ENCODE data around the gene HS3ST5.

DNA sequence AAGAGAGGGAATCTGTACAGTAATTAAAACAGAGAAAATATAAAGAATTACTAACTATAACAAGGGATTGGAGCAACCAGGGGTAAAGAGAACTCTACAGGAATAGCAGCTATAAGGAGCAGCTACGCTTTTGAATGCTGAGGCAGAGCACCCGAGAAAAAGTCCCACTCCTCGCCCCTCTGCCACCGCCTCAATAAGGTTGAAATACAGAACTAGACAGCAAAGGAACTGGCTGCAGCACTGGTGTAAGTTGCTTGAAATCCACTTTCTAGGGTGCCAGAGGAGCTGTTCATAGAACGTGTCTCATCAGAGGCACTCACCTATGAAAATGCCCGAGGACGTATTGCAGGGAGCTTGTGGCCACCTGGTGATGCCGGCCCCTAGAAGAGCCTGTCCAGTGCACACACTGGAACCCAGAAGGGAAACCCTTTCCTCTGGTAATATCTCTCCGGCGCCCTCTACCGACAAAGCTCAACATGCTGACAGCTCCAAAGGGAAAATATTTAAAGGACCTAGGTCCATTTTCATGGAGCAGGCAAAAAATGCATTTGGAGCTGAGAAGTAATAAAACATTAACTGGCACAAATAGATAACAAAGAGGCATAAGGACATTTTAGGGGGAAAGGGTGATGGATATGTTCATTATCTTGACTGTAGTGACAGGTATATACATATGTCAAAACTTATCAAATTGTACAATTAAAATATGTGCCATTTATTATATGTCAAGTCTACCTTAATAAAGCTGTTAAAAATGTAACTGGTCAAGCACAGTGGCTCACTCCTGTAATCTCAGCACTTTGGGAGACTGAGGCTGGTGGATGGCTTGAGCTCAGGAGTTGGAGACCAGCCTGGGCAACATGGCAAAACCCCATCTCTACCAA is 234.5 kb downstream of the HS3ST5 start:
- no peak for TF ChIP-seq POLR2A (IDR thresholded peaks at IDR 0.05)
- TF ChIP-seq, protein P1, sequence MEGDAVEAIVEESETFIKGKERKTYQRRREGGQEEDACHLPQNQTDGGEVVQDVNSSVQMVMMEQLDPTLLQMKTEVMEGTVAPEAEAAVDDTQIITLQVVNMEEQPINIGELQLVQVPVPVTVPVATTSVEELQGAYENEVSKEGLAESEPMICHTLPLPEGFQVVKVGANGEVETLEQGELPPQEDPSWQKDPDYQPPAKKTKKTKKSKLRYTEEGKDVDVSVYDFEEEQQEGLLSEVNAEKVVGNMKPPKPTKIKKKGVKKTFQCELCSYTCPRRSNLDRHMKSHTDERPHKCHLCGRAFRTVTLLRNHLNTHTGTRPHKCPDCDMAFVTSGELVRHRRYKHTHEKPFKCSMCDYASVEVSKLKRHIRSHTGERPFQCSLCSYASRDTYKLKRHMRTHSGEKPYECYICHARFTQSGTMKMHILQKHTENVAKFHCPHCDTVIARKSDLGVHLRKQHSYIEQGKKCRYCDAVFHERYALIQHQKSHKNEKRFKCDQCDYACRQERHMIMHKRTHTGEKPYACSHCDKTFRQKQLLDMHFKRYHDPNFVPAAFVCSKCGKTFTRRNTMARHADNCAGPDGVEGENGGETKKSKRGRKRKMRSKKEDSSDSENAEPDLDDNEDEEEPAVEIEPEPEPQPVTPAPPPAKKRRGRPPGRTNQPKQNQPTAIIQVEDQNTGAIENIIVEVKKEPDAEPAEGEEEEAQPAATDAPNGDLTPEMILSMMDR (IDR thresholded peaks at IDR 0.05), result peak in 1 of 4 experiments; percentile 27
